Keratinocyte (primary cell): ENCODE data around the gene OSBPL10. TPM values are rescaled to one million over a fixed set of nuclear protein-coding genes. Genes with fewer than 3 reads are reported as not detected.

ENCODE experiments used
- DNase-seq: peaks from one replicate; pipeline ENCODE4 v3.0.0-alpha.2; 2011; ENCODE audit warnings: low read depth, missing footprints, low spot score
- FAIRE-seq: peaks from 2 replicates; lab custom pipeline; 2011; peaks lifted over from hg19 to GRCh38; lab: Jason Lieb, UNC
- H2AFZ ChIP-seq: 2 replicates; pipeline ENCODE4 v1.6.0; 2012; ENCODE audit warnings: low read length, control low read depth, inconsistent platforms; ENCODE audit not compliant: control insufficient read depth
- H3K27ac ChIP-seq: 2 replicates; pipeline ENCODE4 v1.5.1; 2011; ENCODE audit warnings: low read length; ENCODE audit not compliant: control insufficient read depth, insufficient read depth
- H3K27me3 ChIP-seq: 3 replicates; pipeline ENCODE4 v1.6.0; 2011; ENCODE audit warnings: low read length; ENCODE audit not compliant: control insufficient read depth, insufficient read depth; ENCODE audit errors: extremely low read depth
- H3K36me3 ChIP-seq, 2 experiments: 2 replicates in 1 of 2; 3 replicates in 1 of 2; pipeline ENCODE4 v1.5.1; 2011; ENCODE audit warnings: low read length in 2 of 2, mild to moderate bottlenecking in 1 of 2; ENCODE audit not compliant: control insufficient read depth in 2 of 2, insufficient read depth in 2 of 2; ENCODE audit errors: extremely low read depth in 1 of 2
- H3K4me1 ChIP-seq: 3 replicates; pipeline ENCODE4 v1.5.1; 2011; ENCODE audit warnings: low read length; ENCODE audit not compliant: control insufficient read depth, insufficient read depth; ENCODE audit errors: extremely low read depth
- H3K4me2 ChIP-seq: 3 replicates; pipeline ENCODE4 v1.6.0; 2011; ENCODE audit warnings: low read depth, low read length; ENCODE audit not compliant: control insufficient read depth, insufficient read depth; ENCODE audit errors: extremely low read depth
- H3K4me3 ChIP-seq, 3 experiments: fragments of 200-600 bp in 1 of 3; sonication (generic) in 1 of 3; 2 replicates in 2 of 3; 3 replicates in 1 of 3; pipeline ENCODE4 v1.5.1; 2011 to 2016; ENCODE audit warnings: low read length in 3 of 3, mild to moderate bottlenecking in 3 of 3, control low read depth in 2 of 3, inconsistent platforms in 1 of 3, low read depth in 1 of 3, mixed read lengths in 1 of 3, mixed run types in 1 of 3, moderate library complexity in 1 of 3; ENCODE audit not compliant: control insufficient read depth in 2 of 3, insufficient read depth in 2 of 3; ENCODE audit errors: extremely low read depth in 1 of 3
- H3K79me2 ChIP-seq: 2 replicates; pipeline ENCODE4 v1.6.0; 2012; ENCODE audit warnings: low read length; ENCODE audit not compliant: control insufficient read depth, insufficient read depth
- H3K9ac ChIP-seq: 3 replicates; pipeline ENCODE4 v1.6.0; 2011; ENCODE audit warnings: low read length; ENCODE audit not compliant: control insufficient read depth, insufficient read depth; ENCODE audit errors: extremely low read depth
- H3K9me1 ChIP-seq: 3 replicates; pipeline ENCODE4 v1.6.0; 2011; ENCODE audit warnings: low read length; ENCODE audit not compliant: control insufficient read depth, insufficient read depth; ENCODE audit errors: extremely low read depth
- H3K9me3 ChIP-seq: 2 replicates; pipeline ENCODE4 v1.5.1; 2012; ENCODE audit warnings: low read depth, low read length; ENCODE audit not compliant: control insufficient read depth
- H4K20me1 ChIP-seq: 3 replicates; pipeline ENCODE4 v1.6.0; 2011; ENCODE audit warnings: low read length; ENCODE audit not compliant: control insufficient read depth, insufficient read depth; ENCODE audit errors: extremely low read depth
- CTCF ChIP-seq, 3 experiments: IDR thresholded peaks in 1 of 3; conservative IDR thresholded peaks in 1 of 3; optimal IDR thresholded peaks in 1 of 3; 2 replicates in 2 of 3; 3 replicates in 1 of 3; pipeline versions ENCODE3 to v1.5.1; 2011; ENCODE audit warnings: low read length in 3 of 3, mild to moderate bottlenecking in 3 of 3, moderate library complexity in 2 of 3, control low read depth in 1 of 3, inconsistent platforms in 1 of 3; ENCODE audit not compliant: insufficient read depth in 2 of 3; ENCODE audit errors: extremely low read depth in 1 of 3
- EZH2 ChIP-seq: IDR thresholded peaks from one replicate; pipeline ENCODE4 v1.6.1; 2012; ENCODE audit warnings: inconsistent platforms, mild to moderate bottlenecking, low read length, moderate library complexity
- dilution Hi-C: fragments of 300-500 bp; cut with MboI; formaldehyde crosslinking; loops from one replicate; pipeline ENCODE4 v1.7.0; 2020; ENCODE audit warnings: low sequenced_read_pairs; ENCODE audit not compliant: extremely low pct_ligation_motif_present
- polyA plus RNA-seq, 5 experiments: library from polyadenylated mRNA; depleted of rRNA in 3 of 5; stranded (reverse) in 3 of 5; stranded (forward) in 1 of 5; unstranded in 1 of 5; fragments of >200 nt; gene quantifications; 1 replicate in 1 of 5; 2 replicates in 3 of 5; 3 replicates in 1 of 5; pipeline versions ENCODE4 v1.2.1 to v1.2.3, GENCODE V29; 2011 to 2012; ENCODE audit warnings: missing spikeins in 2 of 5, low read depth in 1 of 5, low replicate concordance in 1 of 5

OSBPL10 gene
- polyA plus RNA-seq, 1 donor (not counting 4 experiments of a cell fraction or from before 2014, with no cell fraction given) = 50.1 TPM

GRCh38 chr3:31748281-31748932, 232.7 kb downstream of the OSBPL10 start:
- H3K4me3 ChIP-seq = no peak overlapping the region
- peaks cover 4% of the 10 kb centered on the region for H3K4me1 ChIP-seq
- FAIRE-seq (no peak), DNase-seq (no peak)
- H3K36me3 ChIP-seq = peaks cover 8 to 19% of the 10 kb centered on the region in 2 experiments
- TF ChIP-seq EZH2 (no peak), CTCF (optimal IDR thresholded peaks at IDR 0.05 in 1 of 3, IDR thresholded peaks at IDR 0.05 in 1 of 3, conservative IDR thresholded peaks at IDR 0.05 in 1 of 3; ENCODE audit: extremely low read depth in 1 of 3, insufficient read depth in 2 of 3, low read length in 3 of 3) (no peak)
- dilution Hi-C loops = no loop called here
- H3K79me2 ChIP-seq = peaks cover 23% of the 10 kb centered on the region
- no peak overlapping the region for H2AFZ ChIP-seq
- H3K27ac ChIP-seq = no peak overlapping the region
- no peaks in the 10 kb centered on the region for H3K9me3 ChIP-seq
- no peak overlapping the region for H3K4me2 ChIP-seq
- H4K20me1 ChIP-seq = no peaks in the 10 kb centered on the region
- H3K27me3 ChIP-seq = no peaks in the 10 kb centered on the region
- H3K9me1 ChIP-seq = peaks cover 3% of the 10 kb centered on the region
- no peak overlapping the region for H3K9ac ChIP-seq

GRCh38 chr3:31747785-31748184, 233.3 kb downstream of the OSBPL10 start:
- FAIRE-seq = no peak
- H3K27me3 ChIP-seq = no peaks in the 10 kb centered on the region
- dilution Hi-C loops = no loop called here
- peaks cover 4% of the 10 kb centered on the region for H3K4me1 ChIP-seq
- no peak overlapping the region for H2AFZ ChIP-seq
- H4K20me1 ChIP-seq = no peaks in the 10 kb centered on the region
- peaks cover 20% of the 10 kb centered on the region for H3K79me2 ChIP-seq
- no peaks in the 10 kb centered on the region for H3K9me3 ChIP-seq
- no peak overlapping the region for H3K4me2 ChIP-seq
- DNase-seq = no peak
- peaks cover 8 to 18% of the 10 kb centered on the region in 2 experiments for H3K36me3 ChIP-seq
- no peak overlapping the region for H3K9ac ChIP-seq
- H3K27ac ChIP-seq = no peak overlapping the region
- TF ChIP-seq EZH2 (no peak), CTCF (optimal IDR thresholded peaks at IDR 0.05 in 1 of 3, IDR thresholded peaks at IDR 0.05 in 1 of 3, conservative IDR thresholded peaks at IDR 0.05 in 1 of 3; ENCODE audit: extremely low read depth in 1 of 3, insufficient read depth in 2 of 3, low read length in 3 of 3) (no peak)
- peaks cover 3% of the 10 kb centered on the region for H3K9me1 ChIP-seq
- no peak overlapping the region for H3K4me3 ChIP-seq
